Left lobe of liver (tissue), 2 donors: ENCODE data around the gene MRPL45. TPM values are rescaled to one million over a fixed set of nuclear protein-coding genes. Genes with fewer than 3 reads are reported as not detected.

Source experiments
- ATAC-seq: fragments of 200-7000 bp; cut with Tn5 transposase; one replicate; pipeline ENCODE4 v1.9.1; 2020; ENCODE audit warnings: mild to moderate bottlenecking, moderate library complexity
- DNase-seq: peaks from one replicate; pipeline ENCODE4 v3.0.0-alpha.2; 2020; ENCODE audit warnings: low spot score
- total RNA-seq: library from RNA; stranded (reverse); gene quantifications from one replicate; pipeline ENCODE4 v1.2.1, GENCODE V29; 2021
- donor health status: DM: no; HTN: no; CAD: no; lungs with moderate emphysema.
- donor health status: DM: no; HTN: yes; CAD: no.

Gene MRPL45
- total RNA-seq, 1 donor from 2014 or later = 19.1 TPM

DNA sequence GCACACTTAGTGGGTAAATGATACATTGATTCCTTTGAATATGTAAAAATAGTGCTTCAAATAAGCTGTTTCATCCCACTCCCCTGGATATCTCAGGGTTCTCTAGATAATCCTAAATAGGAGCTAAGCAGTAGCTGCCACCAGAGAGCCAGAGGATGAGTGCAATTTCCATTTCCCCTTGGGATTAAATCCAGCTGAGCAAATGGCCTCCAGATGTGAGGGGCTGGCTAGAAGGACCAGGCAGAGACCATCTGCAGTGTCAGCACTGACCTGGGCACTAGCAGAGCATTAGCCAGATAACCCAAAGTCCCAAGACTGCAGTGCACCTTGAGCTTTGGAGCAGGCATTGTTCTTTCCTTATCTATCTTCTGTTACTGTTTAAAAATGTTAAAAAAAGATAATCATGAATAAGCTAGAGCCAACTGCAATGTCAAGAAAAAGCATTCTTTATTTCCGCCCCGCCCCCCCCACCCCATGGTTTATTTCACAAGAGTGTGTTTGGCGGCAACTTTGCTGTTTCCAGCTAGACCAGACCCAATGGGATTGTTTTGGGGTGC is 27.3 kb downstream of the MRPL45 start:
- ATAC-seq = no peak
- DNase-seq = no peak

DNA sequence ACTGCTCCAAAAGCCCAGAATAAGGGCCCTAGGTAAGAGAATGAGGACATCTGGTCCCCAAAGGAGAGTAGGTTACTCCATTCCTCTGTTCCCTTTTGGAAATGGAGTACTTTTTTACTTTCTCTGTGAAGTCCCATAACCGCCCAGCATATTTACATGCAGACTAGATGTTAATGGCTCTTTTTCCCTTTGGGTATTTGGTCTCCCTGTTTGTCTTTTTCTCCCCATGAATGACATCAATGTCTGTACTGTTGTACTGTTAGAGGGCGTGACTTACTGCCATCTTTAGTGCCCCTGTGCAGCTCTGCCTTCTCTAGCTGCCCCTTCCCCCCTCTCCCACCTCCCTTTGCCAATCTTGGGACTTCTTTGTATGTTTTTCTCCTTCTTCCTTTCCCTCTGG is 27.8 kb downstream of the MRPL45 start:
- ATAC-seq (no peak), DNase-seq (no peak)

DNA sequence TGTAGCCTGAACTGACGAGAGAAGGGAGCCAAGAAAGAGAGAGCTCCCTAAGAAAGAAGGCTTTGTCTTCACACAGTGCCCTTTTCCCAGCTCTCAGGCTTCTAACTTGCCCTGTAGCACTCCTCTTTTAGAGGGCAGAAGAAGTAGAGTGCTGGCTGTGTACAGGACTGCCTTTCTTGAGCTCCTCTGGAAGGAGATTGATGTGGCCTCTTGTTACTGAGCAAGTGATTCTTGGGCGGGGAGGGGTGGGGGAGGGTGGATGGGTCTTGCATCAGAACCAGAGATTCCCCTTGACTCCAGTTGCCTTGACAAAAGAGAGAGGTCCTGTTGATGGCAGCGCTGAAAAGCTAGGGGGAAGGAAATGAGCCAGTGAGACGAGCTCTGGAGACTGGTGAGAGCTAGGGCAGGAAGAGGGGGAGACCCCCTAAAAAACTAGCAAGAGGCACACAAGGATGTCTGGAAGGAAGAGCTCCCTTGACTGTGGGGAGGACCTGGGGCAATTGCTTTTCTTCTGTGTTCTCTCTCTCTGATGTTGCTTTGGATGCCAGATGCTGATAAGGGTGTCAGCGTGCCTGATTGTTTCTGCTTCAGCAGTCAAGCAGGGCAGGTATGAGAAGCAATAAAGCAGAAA is 28.4 kb downstream of the MRPL45 start:
- ATAC-seq = no peak
- no peak for DNase-seq

DNA sequence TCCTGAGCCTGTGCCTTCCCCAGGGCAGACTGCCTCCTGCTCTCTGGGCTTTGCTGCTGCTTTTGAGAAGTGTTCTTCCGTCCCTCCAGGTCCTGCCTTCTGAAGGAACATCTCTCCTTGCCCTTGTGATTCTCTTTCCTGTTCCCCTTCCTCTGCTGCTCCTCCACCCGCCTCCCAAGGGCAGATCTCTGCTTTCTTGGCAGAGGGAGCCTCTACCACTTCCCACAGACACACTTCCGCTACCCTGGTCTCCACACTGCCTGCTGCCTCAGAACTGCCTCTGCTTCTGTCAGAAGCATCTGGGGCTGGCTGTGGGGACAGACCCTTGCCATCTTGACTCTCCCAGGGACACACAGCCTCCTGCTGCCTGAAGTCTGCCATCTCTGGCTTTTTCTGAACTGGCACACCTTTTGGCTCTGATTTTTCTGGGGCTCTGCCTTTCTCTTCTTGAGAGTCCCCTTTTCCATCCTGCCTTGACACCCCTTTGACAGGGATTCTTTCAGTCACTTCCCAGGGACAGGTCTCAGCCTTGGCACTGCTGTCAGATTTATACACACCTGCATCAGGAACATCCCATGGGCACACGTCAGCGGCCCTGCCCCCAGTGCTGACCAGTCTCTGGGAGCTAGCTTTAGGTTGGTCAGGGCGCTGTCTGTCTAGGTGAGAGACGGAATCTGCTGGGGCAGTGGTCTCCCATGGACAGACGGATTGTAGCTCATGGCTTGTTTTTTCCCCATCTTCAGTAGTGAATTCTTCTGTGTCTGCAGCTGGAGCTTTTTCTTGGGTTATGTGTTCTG is 30.2 kb downstream of the MRPL45 start:
- DNase-seq (no peak), ATAC-seq (peak; percentile 61)

DNA sequence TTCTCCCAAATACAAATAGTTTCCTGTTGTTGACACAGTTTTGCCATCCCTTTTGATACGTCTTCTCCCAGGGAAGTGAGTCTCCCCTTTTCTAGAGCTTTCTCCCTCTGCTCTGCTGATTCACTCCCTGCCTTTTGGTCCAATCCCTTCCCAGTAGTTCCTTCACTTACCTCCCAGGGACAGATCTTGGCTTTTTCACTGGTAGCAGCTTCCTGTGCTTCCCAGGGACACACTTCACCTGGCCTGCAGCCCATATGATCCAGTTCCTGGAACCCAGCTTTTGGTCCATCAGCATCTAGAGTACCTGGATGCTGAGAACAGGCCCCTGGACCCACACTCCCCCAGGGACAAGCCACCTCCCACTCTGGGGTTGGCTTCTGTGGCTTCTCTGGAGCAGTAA is 31.0 kb downstream of the MRPL45 start:
- DNase-seq (no peak), ATAC-seq (no peak)

DNA sequence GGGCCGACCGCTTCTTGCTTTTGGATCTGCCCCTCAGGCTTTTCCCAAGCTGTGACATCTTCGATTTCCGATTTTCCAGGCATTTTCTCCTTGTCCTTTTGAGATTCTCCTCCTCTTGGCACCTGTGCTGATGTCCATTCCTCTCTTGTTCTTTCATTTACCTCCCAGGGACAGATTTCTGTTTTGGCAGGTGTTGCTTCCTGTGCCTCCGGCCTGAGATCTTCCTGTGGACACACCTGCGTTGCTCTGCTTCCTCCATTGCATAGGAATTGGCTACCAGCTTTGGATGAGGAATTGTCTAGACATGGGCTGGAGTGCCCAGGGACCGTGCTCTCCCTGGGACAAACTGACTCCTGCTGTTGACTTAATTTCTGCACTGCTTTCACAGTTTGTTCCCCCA is 31.7 kb downstream of the MRPL45 start:
- ATAC-seq (no peak), DNase-seq (no peak)

DNA sequence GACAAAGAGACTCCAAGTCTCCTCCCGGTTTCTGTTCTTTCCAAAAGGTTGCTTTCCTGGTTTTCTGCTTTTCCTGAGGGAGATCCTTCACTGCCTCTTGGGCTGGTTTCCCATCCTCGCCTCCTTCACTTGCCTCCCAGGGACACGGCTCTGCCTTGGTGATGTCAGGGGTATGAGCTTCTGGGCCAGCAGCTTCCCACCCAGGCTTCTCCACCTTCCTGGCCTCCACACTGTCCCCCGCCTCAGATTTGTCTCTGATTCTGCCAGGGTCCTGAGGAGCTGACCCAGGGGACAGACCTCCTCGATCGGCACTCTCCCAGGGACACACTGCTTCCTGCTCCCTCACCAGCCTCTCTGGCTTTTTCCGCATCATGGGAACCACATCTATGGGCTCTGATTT is 32.3 kb downstream of the MRPL45 start:
- DNase-seq (no peak), ATAC-seq (no peak)

DNA sequence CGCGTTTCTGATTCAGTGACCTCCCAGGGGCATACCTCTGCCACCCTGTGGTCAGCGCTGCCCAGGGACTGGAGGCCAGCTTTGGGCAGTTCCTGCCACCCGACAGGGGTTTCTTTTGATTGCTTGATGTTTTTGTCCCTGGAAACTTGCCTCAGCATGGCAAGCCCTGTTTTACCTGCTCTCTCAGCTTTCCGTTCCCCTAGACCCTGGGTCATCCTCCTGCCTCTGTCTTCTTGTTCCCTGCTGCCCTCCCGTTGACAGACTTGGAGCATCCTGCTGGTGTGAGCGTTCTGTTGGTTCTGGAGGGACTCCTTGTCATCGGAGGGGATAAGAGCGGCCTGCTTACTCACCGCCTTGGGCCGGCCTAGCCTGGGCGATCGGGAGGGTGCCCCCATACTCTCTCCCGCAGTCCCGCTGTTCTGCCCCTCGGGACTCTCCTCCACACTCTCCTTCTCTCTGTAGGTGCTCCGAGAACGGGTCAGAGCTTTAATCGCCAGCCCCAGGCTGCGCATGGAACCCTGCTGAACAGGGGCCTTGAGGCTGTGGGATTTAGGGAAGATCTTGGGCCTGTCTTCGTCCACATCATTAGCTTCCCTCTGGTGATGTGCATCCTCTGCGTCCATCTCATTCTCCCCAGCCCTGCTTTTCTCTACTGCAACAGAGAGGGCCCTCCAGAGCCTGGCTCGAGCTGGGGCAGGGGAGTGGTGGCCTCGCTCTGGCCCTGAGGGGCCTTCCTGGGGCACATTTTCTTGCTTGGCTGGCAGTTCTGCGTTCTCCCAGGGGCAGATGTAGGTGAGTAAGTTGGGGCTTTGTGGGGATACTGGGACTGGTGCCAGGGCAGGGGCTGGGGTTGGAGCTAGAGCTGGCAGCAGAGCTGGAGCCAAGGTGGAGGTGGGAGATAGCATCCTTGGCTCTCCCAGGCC is 33.1 kb downstream of the MRPL45 start:
- DNase-seq = no peak
- no peak for ATAC-seq

DNA sequence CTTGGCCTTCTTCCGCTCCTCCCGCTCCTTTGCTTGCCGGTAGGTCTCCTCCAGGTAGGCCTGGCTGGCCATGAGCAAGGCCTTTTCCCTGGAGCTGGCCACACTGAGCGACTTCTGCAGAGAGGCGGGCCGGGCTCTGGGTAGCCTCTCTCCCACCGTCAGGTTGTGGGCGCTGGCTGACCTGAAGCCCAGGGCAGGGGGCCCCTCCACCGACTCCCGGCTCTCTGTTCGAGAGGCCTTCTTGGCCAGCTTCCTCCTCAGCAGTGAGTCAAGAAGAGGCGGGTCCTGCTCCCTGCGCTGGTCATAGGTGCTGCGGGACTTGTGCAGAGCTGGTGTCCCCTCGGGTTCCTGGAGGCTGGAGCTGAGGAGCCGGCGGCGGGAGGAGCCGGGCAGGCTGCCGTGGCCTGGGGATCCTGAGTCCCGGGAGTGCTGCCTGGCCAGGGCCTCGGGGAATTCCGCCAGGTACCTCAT is 34.0 kb downstream of the MRPL45 start:
- ATAC-seq (no peak), DNase-seq (no peak)

DNA sequence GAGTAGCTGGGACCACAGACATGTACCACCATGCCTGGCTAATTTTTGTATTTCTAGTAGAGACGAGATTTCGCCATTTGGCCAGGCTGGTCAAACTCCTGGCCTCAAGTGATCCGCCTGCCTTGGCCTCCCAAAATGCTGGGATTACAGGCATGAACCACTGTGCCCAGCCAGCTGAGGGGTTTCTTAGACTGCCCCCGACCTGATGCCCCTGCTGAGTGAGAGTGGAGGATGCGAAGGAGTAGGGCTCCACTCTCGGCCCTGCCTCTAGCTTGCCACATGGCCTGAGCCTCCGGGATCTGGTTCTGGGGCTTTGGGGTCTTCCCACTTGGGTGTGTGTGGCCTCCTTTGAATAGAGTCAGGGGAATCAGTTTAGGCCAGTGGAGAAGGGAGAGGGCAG is 35.8 kb downstream of the MRPL45 start:
- no peak for DNase-seq
- ATAC-seq = no peak

DNA sequence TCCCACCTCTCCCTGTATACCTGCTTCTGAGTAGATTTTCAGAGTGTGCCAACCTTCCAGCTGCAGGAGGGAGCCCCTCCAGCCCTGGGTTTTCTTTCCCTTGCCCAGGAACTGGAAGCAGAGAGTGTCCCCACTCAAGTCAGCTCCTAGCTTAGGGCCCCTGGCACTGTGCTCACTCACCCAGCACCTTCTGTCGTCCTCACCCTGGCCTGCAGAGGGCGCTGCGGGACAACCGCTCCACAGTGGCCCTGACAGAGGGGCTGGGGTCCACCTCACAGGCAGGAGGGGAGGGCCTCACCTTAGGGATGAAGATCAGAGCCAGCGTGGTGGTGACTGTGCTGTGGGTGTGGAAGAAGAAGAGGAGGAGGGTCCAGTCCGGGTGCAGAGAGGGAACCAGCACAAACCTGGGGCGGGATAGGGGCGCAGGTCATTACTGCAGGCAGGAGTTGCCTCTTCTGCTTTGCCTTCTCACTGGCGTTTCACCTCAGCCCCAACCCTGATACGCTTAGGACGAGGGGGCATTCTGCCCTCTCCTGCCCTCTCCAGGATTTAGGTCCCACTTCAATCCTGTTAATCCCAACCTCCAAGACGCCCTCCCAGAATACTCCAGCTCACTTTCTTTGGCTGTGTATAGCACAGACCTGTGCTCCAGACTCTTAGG is 36.8 kb downstream of the MRPL45 start:
- DNase-seq (no peak), ATAC-seq (peak; percentile 71)

DNA sequence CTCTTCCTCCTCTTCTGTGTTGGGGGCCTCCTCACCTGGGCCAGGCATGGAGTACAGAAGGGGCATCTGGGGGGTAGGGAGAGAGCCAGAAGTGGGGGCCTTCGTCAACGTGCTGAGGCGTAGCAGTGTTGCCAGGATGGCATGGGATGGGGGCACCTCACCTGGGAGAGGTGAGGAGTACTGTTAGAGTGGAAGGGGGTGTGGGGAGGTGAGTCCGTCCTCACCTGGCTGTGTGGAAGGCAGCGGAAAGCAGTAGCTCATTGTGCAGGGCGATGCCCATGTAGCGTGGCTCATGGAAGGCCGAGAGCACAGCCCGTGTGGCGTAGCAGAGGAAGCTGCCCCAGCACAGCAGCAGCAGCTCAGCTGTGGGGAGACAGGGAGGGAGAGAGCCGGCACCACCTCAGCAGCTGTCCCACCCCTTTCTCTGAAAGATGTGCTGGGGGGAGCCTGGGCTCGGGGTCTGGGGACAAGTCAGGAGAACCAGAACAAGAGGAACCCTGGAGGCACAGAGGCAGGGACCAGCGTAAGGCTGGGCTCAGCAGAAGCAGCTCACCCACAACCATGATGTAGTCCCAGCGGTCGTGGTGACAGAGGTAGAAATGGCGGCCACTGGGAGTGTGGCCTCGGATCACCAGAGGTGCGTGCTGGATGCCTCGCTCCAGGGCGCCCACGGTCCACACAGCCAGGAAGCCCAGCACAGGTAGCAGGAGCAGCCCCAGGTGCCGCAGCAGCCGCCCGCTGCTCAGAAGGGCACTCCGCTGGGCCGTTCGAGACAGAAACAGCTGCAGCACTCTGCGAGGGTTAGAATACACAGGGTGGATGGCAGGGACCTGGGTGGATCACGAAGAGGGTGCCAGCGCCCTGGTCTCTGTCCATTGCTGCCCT is 37.8 kb downstream of the MRPL45 start:
- ATAC-seq (no peak), DNase-seq (no peak)

DNA sequence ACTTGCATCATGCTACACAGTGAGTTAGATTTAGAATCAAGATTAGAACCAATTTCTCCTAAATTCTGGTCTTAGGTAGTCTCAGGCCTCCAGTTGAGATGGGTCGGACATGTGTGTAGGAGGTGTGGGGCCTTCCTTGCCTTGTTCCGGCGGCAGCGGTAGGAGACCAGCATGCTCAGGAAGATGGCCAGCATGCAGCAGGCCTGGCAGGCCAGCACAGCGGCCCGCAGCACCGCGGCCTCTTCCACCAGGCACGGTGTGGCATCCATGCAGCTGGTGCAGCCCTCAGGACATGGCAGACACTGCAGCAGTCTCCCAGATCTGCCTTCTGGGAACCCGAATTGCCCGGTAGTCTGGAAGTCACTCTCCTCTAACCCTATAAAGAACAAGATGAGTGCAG is 39.9 kb downstream of the MRPL45 start:
- DNase-seq = no peak

DNA sequence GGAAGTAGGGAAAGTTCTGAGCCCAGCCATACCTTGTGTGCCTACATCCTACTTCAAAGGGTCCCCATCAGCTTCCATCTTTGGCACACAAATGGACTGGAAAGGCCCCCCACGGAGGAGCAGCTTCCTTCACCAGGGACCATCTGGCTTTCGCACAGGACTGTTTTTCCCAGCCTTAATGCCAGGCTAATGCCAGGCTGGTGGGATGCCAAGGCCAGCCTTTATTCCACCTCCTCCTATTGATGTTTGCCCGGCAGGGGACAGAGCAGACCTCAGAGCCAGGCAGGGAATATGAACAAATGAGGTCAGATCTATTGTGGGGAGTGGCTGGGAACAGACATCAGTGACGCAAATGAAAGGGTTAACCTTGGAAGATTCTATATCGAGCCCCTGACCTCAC is 41.1 kb downstream of the MRPL45 start:
- DNase-seq = no peak

More for the DNA sequence above, 39.9 kb downstream of the MRPL45 start:
- no peak for ATAC-seq

DNA sequence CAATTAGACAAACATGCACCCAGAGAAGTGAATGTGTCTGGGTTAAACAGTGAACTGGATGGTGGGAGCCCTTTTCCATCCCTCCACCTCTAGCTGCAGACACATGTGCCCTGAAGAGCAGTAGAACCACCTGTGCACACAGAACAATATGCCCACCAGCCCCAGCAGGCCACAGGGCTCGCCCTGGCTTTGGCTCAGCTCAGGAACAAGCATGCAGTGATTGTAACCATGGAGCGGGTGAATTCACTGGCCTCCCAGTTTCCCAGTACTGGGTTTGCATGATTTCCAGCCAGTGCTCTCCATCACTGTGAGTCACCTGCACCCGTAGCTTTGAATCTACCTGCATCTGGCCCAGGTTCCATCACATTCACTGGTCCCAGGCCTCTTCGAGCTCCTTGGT is 41.6 kb downstream of the MRPL45 start:
- DNase-seq = no peak
- no peak for ATAC-seq

More for the DNA sequence above, 41.1 kb downstream of the MRPL45 start:
- ATAC-seq = no peak

DNA sequence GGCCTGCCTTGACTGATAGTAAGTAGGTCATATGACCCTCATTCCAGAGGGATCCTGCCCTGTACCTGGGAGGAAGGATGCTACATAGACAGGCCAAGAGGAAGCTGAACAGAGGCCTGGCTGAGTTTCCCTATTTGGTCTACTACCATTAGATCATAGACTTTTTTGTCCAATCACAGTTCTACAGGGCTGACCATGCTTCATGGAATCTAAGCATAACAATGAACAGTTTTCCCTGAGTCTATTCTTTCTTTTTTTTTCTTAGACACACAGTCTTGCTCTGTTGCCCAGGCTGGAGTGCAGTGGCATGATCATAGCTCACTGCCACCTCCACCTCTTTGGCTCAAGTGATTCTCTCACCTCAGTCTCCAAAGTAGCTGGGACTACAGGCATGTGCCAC is 42.9 kb downstream of the MRPL45 start:
- ATAC-seq = no peak
- no peak for DNase-seq

DNA sequence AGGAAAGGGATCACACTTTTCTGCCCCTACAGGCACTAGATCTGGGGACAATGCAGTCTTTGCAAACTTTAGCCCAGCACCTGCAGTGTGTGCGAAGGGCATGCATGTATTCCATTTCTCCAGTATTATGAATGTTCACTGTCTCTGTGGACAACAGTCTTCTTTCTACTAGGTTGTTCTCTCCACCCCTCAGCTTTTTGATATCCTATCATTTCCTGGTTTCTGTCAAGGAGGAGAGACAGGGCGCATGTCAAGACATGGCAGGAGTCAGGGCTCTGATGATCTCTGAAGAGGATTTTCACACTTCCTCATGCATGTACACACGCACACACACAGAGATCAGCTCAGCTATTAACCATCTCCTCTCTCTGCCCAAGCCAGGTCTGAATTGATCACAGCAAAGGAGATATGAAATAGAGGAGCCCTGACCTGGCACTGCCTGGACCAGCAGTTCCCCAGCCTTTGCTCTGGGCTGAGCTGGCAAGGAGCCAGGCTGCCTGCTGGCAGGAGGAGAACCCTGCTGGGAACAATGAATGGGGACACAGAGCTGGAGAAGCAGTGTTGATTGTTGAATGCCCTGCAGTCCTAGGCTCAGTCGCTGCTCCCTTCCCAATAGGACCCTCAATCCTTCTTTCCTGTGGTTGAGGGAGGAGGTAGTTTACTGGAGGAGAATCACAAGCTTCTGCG is 44.2 kb downstream of the MRPL45 start:
- ATAC-seq = peak; percentile 93
- peak; percentile 80 for DNase-seq

DNA sequence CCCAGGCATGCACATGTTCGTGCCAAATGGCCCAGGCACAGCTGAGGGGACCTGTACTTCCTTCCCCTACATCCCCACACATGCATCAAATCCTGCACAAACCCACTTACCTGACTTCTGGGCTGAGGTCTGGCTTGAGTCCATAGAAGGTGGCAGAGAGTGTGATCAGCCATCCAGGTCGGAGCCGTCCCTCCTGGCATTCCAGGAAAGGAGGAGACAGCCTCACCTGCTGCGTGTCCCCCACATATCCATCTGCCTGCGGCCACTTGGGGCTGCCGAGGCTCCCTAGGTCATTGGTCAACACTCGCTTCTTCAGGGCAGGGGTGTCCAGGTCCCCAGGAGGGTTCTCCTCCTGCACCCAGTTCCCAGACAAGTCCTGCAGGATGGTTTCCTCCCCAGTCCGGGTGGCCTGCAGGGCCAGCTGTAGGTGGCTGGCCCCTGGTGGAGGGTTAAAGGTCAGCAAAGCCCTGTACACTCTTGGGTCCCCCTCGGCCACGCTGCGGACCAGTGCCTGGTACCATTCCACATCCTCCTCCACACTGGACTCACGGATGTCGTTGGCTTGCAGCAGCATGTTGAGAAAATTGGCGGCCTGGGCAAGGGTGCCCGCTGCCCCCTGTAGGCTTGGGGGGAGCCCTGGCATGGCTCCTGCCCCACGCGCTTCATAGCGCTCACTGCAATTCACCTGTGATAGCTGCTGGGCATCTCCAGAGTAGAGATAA is 46.1 kb downstream of the MRPL45 start:
- no peak for DNase-seq
- no peak for ATAC-seq
